Caco-2 (cell line): ENCODE measurements around the gene TWIST2. TPM values are rescaled to one million over a fixed set of nuclear protein-coding genes. Genes with fewer than 3 reads are reported as not detected.

ENCODE experiments used
- BruUV-seq: library from RNA; stranded (reverse); fragments of 400-500 nt; replicated peaks from 2 replicates; lab custom pipeline; 2021; lab: Mats Ljungman, UMichigan
- CTCF ChIA-PET: fragments of 300-600 bp; sonication (Branson Sonifier 250); formaldehyde crosslinking; loops from one replicate; lab custom pipeline; 2022; ENCODE audit warnings: antibody characterized with exemption; lab: Charles Lee
- POLR2A ChIA-PET: fragments of 300-600 bp; sonication (Branson Sonifier 250); formaldehyde crosslinking; loops from one replicate; lab custom pipeline; 2022; ENCODE audit warnings: antibody characterized with exemption; lab: Charles Lee
- DNase-seq, 2 experiments: peaks; one replicate each; pipeline versions ENCODE4 v3.0.0 to v3.0.0-alpha.2; 2020 to 2022
- H3K27me3 ChIP-seq: replicated peaks from 2 replicates; pipeline ENCODE4 v1.6.0; 2011; ENCODE audit warnings: low read length; ENCODE audit not compliant: control insufficient read depth, insufficient read depth
- H3K36me3 ChIP-seq: 2 replicates; pipeline ENCODE4 v1.5.1; 2011; ENCODE audit warnings: low read length; ENCODE audit not compliant: control insufficient read depth, insufficient read depth
- H3K4me1 ChIP-seq: fragments of 250-450 bp; sonication (Bioruptor Pico); 2 replicates; pipeline ENCODE4 v1.5.1; 2020; ENCODE audit warnings: mild to moderate bottlenecking
- H3K4me3 ChIP-seq: 2 replicates; pipeline ENCODE4 v1.5.1; 2011; ENCODE audit warnings: low read depth, mild to moderate bottlenecking, control low read depth, low read length
- H3K9me3 ChIP-seq: fragments of 250-450 bp; sonication (Bioruptor Pico); 2 replicates; pipeline ENCODE4 v1.5.1; 2020; ENCODE audit warnings: mild to moderate bottlenecking, moderate library complexity
- H3K27ac Mint-ChIP-seq: one replicate; pipeline ENCODE4 v1.8.0; 2022; ENCODE audit warnings: mixed read lengths; ENCODE audit not compliant: unreplicated experiment
- H3K27me3 Mint-ChIP-seq: one replicate; pipeline ENCODE4 v1.8.0; 2022; ENCODE audit warnings: mixed read lengths; ENCODE audit not compliant: insufficient read depth, unreplicated experiment
- H3K36me3 Mint-ChIP-seq: one replicate; pipeline ENCODE4 v1.8.0; 2022; ENCODE audit warnings: mild to moderate bottlenecking, mixed read lengths; ENCODE audit not compliant: insufficient read depth, unreplicated experiment
- H3K4me1 Mint-ChIP-seq: one replicate; pipeline ENCODE4 v1.8.0; 2022; ENCODE audit warnings: low read depth, mixed read lengths; ENCODE audit not compliant: unreplicated experiment
- H3K4me3 Mint-ChIP-seq: one replicate; pipeline ENCODE4 v1.8.0; 2022; ENCODE audit warnings: mild to moderate bottlenecking, moderate library complexity, mixed read lengths; ENCODE audit not compliant: unreplicated experiment
- H3K9me3 Mint-ChIP-seq: one replicate; pipeline ENCODE4 v1.8.0; 2022; ENCODE audit warnings: mixed read lengths; ENCODE audit not compliant: unreplicated experiment
- CTCF ChIP-seq, 2 experiments: fragments of 200-600 bp in 1 of 2; IDR thresholded peaks; 1 replicate in 1 of 2; 2 replicates in 1 of 2; pipeline versions ENCODE4 v1.5.1 to v1.8.0; 2011 to 2022; ENCODE audit warnings: antibody characterized with exemption in 1 of 2, control low read depth in 1 of 2, inconsistent platforms in 1 of 2, low read depth in 1 of 2, low read length in 1 of 2, mild to moderate bottlenecking in 1 of 2, moderate library complexity in 1 of 2; ENCODE audit not compliant: insufficient read depth in 1 of 2, severe bottlenecking in 1 of 2, unreplicated experiment in 1 of 2
- intact Hi-C: fragments of 100-400 bp; cut with micrococcal nuclease; formaldehyde crosslinking; loops from one replicate; pipeline ENCODE4 v1.10.0; 2022; ENCODE audit not compliant: unreplicated experiment
- total RNA-seq: library from RNA; stranded (reverse); gene quantifications from 2 replicates; pipeline ENCODE4 v1.2.3, GENCODE V29; 2022

Gene TWIST2
- total RNA-seq, 1 experiment from 2014 or later = not detected

GRCh38 chr2:238907717-238908173 is 59.9 kb downstream of the TWIST2 start:
- no peaks in the 10 kb centered on the region for H3K36me3 ChIP-seq
- Mint-ChIP-seq H3K9me3 (peaks cover 6% of the 10 kb centered on the region), H3K36me3 (no peaks in the 10 kb centered on the region), H3K4me1 (no peaks in the 10 kb centered on the region), H3K27me3 (no peaks in the 10 kb centered on the region), H3K4me3 (no peak overlapping the region), H3K27ac (no peak overlapping the region)
- no TSS peak for BruUV-seq
- intact Hi-C loops = no loop called here
- no peaks in the 10 kb centered on the region for H3K9me3 ChIP-seq
- ChIA-PET POLR2A (no interaction called here), CTCF (no interaction called here)
- no peak for DNase-seq
- TF ChIP-seq CTCF (IDR thresholded peaks at IDR 0.05; ENCODE audit: insufficient read depth in 1 of 2, low read depth in 1 of 2, low read length in 1 of 2, severe bottlenecking in 1 of 2, unreplicated experiment in 1 of 2) = no peak
- no peaks in the 10 kb centered on the region for H3K27me3 ChIP-seq
- H3K4me3 ChIP-seq = no peak overlapping the region
- no peaks in the 10 kb centered on the region for H3K4me1 ChIP-seq

- no peaks in the 10 kb centered on the region for H3K4me1 ChIP-seq
- no TSS peak for BruUV-seq
- DNase-seq = no peak
- no peak for TF ChIP-seq CTCF (IDR thresholded peaks at IDR 0.05; ENCODE audit: insufficient read depth in 1 of 2, low read depth in 1 of 2, low read length in 1 of 2, severe bottlenecking in 1 of 2, unreplicated experiment in 1 of 2)
- H3K4me3 ChIP-seq = no peak overlapping the region
- ChIA-PET CTCF (no interaction called here), POLR2A (no interaction called here)
- no peaks in the 10 kb centered on the region for H3K36me3 ChIP-seq
- no peaks in the 10 kb centered on the region for H3K9me3 ChIP-seq
- Mint-ChIP-seq H3K4me1 (no peaks in the 10 kb centered on the region), H3K9me3 (peaks cover 6% of the 10 kb centered on the region), H3K36me3 (no peaks in the 10 kb centered on the region), H3K4me3 (no peak overlapping the region), H3K27ac (no peak overlapping the region), H3K27me3 (no peaks in the 10 kb centered on the region)
- no peaks in the 10 kb centered on the region for H3K27me3 ChIP-seq
- intact Hi-C loops = no loop called here
These were observed 61.4 kb downstream of the TWIST2 start for GRCh38 chr2:238908960-238909951.

- Histone ChIP-seq H3K4me1 (no peaks in the 10 kb centered on the region), H3K4me3 (no peak overlapping the region), H3K36me3 (no peaks in the 10 kb centered on the region), H3K9me3 (no peaks in the 10 kb centered on the region), H3K27me3 (no peaks in the 10 kb centered on the region)
- DNase-seq = no peak
- intact Hi-C loops = no loop called here
- Mint-ChIP-seq H3K4me1 (no peaks in the 10 kb centered on the region), H3K27ac (no peak overlapping the region), H3K36me3 (no peaks in the 10 kb centered on the region), H3K4me3 (no peak overlapping the region), H3K9me3 (peaks cover 6% of the 10 kb centered on the region), H3K27me3 (no peaks in the 10 kb centered on the region)
- ChIA-PET POLR2A (no interaction called here), CTCF (no interaction called here)
- TF ChIP-seq CTCF (IDR thresholded peaks at IDR 0.05; ENCODE audit: insufficient read depth in 1 of 2, low read depth in 1 of 2, low read length in 1 of 2, severe bottlenecking in 1 of 2, unreplicated experiment in 1 of 2) = no peak
- no TSS peak for BruUV-seq
These were observed 63.0 kb downstream of the TWIST2 start for GRCh38 chr2:238910751-238911351.
